HG02884 (cell line): ENCODE measurements around the gene POU2F3.

ENCODE experiments used
- ATAC-seq: cut with Tn5 transposase; IDR thresholded peaks from one replicate; pipeline ENCODE4 v1.9.1; 2021; ENCODE audit warnings: mild to moderate bottlenecking, moderate library complexity; ENCODE audit not compliant: unreplicated experiment

POU2F3 gene

DNA sequence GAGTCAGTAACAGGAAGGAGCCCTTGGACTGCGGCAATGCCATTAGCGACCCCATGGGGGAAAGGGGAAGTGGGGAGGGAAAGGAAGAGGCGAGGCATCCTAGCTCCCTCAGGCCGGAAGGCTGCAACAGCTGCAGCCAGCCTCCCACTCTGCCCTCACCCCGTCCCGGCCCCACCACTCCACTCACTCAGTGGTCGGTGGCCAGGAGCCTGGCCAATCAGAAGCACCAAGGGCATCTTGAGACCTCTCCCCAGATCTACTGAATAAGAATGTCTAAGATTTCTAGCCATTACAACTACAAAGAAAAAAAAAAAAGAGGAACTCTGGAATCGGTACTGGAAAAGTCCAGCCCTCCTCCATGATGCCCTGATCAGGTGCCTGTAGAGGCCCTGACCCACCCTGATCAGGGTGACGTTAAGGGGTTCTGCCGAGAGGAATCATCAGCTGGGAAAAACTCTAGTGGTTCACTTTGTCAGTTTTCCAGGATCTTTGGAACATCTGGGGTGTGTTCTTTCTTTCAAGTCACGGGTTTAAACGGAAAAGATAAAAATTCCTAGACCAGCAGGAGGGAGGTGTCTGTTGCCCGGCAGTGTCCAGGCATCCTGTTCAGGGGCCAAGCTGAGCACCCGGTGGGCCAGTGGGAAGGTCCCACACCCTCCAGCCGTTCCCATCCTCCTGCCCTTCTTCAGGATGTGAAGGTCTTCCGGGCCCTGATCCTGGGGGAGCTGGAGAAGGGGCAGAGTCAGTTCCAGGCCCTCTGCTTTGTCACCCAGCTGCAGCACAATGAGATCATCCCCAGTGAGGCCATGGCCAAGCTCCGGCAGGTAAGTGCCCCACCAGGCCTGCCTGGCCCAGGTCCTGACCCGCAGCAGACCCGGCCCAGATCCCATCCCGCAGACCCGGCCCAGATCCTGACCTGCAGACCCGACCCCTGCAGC, 14.7 kb upstream of the POU2F3 start:
- ATAC-seq: peak; percentile 55

DNA sequence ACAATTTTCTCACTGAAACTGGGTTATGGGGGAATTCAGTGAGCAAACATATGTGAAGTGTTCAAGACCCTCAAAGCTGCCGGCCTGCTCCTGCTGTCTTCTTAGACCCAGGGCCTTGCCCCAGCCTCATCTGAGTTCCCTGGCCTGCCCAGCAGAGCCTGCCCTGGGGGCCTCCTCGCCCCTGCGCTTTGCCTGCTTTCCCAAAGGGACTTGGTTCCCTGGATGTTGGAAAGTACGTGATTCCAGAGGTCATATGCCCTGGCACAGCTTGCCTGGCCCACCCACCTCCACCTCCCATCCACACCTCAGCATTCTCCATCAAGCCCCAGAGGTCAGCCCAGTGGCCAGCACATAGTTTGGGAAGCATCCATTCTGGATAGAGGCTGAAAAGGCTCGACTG, 13.7 kb upstream of the POU2F3 start:
- no peak for ATAC-seq

DNA sequence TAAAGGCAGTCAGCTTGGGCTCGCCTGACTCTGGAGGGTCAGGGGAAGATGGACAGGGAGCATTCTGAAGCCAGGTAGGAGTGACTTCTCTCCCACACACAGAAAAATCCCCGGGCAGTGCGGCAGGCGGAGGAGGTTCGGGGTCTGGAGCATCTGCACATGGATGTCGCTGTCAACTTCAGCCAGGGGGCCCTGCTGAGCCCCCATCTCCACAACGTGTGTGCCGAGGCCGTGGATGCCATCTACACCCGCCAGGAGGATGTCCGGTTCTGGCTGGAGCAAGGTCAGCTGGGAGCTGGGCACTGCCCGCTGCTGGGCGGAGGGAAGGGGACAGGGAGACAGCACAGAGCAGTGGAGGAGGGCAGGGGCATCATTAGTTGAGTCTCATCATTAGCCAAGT, 13.2 kb upstream of the POU2F3 start:
- ATAC-seq: no peak

DNA sequence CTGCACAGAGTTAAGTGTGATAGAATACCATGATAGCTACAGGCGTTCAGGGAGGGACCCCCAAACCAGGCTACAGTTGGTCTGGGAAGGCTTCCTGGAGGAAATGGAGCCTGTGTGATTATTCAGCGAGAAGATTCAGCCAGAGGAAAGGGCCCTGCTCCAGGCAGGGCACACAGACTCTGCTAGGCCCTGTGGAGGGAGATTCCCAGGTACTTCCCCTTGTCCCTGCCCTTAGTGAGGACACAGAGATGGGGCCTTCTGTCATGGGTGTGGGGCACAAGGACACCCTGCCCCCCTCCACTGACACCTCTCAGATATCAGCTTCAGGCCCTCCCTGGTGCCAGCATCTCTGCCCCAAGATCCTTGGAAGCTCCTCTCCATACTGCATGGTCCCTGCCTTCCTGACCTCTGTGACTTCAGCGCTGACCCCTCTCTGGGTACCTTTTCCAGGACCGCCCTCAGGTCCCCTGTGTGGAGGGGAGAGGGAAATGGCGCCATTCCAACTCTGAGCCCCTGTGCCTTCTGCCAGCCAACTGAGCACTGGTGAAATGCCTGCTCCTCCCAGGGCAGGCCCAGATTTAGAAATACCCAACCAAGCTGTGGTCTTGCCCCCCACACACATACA, 12.6 kb upstream of the POU2F3 start:
- no peak for ATAC-seq

DNA sequence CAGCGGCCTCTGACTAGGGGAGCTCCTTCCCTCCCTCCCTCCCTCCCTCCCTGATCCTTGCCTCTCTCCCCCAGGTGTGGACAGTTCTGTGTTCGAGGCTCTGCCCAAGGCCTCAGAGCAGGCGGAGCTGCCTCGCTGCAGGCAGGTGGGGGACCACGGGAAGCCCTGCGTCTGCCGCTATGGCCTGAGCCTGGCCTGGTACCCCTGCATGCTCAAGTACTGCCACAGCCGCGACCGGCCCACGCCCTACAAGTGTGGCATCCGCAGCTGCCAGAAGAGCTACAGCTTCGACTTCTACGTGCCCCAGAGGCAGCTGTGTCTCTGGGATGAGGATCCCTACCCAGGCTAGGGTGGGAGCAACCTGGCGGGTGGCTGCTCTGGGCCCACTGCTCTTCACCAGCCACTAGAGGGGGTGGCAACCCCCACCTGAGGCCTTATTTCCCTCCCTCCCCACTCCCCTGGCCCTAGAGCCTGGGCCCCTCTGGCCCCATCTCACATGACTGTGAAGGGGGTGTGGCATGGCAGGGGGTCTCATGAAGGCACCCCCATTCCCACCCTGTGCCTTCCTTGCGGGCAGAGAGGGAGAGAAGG, 11.1 kb upstream of the POU2F3 start:
- no peak for ATAC-seq

DNA sequence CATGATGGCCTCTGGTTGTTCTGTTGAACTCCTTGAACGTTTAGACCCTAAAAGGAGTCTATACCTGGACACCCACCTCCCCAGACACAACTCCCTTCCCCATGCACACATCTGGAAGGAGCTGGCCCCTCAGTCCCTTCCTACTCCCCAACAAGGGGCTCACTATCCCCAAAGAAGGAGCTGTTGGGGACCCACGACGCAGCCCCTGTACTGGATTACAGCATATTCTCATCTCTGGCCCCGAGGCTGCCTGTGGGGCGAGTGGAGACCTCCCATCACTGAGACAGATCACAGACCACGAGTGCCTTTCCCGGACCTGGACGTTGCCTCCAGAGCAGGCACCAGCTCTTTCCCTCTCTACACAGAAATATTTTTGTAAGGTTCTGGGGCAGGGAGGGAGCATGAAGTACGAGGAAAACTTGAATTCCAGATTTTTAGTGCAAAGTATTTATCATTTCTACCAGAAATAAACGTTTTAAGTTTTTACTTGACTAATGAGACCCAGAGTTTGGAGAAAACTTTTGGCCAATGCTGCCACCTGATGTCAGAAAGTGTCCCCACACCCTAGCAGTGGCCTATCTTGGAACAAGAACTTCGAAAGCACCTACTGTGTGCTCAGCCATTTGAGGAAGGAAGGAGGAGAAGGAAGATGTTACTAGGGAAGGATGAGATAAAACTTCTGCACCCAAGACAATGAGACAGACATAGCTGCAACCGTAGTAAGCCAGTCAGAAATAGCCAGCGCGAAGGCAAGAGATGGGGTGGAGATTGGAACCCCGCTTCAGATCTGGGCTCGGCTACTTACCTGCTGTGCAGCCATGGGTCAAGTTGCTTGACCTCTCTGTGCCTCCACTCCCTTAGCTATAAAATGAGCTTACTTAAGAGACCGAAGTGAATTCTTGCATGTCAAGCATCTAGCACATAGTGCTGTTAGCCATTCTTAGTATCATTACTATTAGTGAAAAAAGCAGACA, 10.2 kb upstream of the POU2F3 start:
- ATAC-seq: no peak

DNA sequence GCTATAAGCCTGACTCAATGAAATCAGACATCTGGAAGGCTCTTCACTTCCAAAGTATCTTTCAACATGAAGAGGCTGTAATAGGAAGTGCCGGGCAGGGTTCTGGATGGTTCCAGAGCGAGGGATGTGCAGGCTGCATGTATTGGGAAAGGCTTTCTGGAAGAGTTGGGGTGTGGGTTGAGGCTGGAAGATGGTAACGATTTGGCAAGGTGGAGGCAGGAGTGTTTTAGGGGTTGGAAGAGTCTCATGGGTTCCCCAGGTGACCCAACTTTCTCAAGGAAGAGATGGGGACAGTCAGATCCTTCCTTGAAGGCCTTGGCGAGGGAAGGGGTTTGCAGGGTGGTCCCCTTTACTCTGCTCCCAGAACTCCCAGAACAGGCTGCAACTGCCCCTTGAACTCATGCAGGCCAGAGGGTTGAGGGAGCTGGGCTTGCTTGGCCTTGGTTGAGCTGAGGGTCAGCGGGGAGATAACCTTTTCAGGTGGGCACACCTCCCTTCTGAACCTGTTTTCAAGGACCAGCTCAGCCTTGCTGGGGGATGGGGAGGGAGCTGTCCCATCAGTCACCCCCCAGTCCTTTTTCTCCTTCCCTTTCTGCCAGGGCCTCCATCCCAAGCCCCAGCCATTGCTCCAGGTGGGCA, 9.4 kb upstream of the POU2F3 start:
- no peak for ATAC-seq

DNA sequence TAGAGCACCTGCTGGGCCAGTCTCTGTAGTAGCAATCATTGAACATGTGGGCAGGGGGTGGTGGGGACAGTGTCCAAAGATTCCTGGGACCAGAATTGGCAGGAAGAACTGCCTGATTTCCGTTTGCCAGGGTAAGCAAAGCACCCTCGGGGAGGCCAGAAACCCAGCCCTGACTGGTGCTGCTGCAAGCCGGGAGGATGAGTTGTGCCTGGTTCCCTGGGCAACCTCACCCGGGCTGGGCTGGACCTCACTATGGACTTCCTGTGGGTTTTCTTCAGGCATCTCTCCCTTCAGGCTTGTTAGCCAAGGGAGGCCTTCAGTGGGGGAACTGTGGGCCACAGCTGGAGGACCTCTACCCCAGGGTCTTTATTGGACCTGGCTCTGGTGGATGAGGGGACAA, 8.0 kb upstream of the POU2F3 start:
- ATAC-seq: no peak

DNA sequence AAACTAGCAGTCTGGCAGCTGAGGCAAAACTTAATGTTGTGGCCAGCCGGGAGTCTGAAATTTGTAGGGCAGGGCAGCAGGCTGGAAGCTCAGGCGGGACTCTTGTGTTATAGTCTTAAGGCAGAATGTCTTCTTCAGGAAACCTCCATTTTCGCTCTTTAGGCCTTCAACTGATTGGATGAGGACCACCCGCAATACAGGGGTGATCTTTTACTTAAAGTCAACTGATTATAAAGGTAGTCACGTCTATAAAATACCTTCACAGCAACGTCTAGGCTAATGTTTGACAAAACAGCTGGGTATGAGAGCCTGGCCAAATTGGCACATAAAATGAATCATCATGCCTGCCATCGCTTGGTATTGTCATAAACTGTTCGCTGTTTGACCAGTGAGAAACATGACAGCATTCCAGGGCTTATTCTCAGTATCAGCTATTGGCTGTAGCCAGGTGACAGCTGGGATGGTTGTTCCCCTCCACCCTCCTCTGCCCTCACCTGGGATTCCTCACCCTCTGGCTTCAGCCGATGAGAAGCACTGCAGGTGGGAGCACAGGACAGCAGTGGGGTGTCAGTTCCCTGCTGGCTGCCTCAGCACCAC, 6.6 kb upstream of the POU2F3 start:
- ATAC-seq: no peak

DNA sequence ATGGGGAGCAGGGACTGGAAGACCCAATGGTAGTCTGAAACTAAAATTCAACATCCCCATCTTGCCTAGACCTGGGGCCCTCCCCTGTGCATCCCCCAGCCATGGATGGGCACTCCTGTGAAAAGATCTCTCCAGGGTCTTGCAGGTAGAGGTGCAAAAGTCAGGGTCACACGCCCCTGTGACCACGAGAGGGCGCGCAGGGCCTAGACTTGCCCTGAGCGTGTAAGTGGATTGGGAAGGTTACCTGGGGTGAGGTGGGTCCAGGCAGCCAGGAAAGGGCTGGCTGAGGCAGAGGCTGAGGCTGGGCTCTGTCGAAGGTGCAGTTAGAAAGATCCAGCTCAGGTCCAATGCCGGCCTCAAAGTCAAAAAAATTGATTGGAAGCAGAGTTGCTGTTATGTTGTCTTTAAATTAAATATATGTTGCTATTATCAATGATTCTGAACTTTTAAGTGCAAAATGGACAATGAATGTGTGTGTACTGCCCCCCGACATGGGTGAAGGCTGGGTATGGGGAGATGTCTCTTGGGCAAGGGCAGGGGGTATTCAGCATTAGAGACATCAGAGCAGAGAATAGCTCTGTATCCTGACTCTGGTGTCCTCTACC, 4.8 kb upstream of the POU2F3 start:
- no peak for ATAC-seq

DNA sequence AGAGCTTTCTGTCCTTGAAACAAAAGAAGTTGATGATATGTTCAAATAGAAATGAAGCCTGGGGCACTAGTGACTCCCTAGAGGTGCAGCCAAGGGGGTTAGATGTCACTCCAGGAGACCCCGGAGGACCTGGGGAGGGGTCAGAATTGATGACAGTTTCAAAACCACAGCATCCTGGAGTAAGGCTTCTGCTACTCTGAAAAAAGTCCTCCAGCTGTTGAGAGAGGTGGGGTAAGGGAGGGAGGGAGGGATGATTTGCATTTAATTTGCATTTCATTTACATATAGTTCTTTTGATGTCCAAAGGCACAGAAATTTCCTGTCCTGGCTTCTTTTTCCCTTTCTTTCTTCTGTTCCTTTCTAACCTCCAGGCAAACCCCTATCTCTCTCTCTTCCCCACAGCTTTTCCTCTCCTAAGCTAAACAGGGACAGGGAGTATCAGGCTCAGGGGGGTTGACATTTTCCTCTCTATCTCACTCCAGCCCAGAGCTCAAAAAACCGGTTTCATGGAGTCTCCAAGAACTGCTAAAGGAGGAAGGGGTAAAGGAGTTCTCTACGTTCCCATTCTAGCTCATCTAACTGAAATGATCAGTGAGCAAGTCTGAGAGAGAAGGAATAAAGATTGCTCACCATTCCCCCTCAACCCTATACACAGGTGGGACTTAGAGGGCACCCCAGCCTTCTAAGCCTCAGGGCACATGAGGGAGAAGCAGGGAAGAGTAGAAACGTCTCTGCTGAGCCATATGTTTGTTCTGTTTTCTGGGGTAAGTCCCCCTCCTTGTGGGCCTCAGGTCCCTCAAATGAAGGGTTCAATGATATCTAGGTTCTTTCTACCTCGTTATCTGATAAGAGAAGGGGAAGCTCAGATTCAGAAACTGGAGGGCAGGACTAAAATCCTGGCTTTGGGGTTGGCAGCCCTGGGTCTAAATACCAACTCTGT, 3.5 kb upstream of the POU2F3 start:
- ATAC-seq: no peak

DNA sequence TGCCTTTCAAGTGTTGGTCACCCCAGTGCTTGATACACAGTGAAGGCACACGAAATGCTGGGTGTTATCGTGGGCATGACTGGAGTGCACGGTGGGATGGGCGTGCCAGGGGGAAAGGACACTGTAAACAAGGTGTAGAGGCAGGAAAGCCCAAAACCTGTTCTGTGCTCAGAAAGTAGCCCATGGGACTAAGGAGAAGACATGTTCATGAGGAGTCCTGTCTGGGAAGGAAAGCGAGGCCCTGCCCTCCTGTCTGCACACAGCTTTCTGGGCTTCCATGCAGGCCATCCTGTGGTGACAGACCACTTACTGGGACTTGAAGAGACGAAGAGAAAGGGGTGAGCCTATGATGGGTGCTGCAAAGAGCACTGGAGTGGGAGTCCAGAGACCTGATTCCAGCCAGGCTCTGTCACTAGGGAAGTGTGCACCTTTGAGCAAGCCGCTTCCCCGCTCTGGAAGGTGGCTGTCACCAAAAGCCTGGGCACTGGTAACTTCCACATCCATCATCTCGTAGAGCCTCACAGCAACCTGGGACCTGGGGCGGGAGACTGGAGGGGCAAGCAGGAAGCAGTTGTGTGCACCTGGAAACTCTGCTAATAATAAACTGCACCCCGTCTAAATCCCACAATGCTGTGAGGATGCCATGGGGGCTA, 846 bp upstream of the POU2F3 start:
- no peak for ATAC-seq

DNA sequence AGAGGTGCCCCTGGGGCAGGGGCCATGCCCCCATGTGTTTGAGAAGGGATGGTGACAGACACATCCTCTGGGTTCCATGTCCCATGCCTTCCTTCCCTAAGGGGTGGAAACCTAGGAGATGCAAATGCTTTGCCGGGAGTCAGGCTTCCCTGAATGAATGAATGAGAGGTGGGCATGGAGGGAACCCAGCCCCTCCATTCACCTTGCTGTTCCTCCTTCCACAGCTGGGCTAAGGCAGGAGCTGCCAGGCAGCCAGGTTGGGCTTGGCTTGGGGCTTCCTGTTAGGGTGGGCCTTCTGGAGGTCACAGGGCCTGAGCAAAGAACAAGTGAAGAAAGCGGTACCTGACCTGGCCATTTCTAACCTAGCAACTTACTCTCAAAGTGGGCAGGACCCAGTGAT, 926 bp downstream of the POU2F3 start:
- ATAC-seq: no peak

DNA sequence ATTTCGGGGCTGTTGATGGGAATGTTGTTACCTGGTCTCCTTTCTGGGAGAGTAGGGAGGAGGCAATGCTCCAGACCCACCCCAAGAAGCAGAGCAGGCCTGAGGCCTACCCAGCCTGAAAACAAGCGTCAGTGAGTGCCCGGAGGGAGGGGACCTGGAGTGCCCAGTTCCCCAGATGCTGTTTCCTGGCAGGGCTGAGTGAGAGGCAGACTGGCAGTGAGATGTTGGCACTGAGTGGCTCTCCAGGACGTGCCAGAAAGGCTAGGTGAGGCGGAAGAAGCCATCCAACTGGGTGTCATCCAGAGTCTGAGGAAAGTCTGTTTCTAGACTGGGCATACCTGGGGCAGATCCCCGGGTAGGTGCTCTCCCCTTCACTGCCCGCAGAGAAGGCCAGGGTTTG, 1.3 kb downstream of the POU2F3 start:
- no peak for ATAC-seq

DNA sequence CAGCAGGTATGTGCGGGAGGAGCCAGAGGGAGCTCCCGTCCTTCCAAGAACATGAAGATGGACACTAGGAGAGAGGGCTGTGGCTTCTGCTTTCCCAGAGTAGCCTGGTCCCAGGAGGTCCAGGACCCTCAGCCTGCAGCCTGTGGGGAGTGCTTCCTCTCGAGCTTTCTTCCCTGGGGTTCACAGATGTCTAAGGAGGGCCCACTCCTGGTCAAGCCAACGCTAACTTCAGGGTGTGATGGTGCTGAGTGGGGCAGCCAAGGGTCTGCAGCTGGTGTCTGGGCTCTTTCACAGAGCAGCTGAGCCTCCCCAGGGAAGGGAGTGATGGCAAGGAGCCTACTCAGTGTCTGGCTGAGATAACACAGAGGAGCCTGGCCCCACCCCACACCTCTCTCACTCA, 3.3 kb downstream of the POU2F3 start:
- ATAC-seq: no peak

DNA sequence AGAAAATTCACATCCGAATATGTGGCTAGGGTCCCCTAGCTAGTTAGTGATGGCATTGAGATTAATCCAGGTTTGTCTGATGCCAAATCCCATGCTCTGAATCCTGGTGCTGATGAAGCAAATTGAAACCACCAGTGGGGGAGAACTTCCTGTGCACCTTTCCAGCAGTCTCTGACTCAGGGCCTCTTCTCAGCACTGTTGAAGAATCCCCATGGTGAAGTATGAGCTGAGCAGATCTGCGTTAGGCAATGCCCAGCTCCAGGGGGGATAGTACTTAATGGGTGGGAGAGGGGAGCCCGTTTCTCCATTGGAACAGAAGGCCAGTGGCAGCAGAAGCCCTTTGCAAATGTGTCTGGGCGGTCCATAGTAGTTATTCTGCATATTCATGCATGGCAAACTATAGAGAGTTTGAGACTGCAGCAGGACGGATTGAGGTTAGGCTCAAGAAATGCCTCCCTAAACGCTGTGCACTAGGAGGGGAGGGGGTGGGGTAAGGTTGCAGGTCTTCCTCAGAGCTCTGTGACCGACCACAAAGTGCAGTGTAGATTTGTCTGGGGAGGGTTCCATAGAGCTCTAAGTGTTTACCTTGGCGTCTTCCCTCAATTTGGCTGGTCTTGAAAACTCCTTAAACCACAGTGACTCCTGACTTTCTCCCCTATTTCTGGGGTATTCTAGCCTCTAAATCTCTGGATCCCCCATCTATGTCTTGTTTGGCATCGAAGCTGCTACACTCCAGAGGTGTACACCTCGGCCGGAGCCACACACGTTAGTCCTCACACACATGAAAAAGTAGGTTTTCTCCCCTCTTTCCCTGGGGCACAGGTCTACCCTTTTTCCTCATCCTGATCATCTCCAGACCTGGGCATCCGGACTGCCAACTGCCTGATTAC, 4.8 kb downstream of the POU2F3 start:
- ATAC-seq: no peak

DNA sequence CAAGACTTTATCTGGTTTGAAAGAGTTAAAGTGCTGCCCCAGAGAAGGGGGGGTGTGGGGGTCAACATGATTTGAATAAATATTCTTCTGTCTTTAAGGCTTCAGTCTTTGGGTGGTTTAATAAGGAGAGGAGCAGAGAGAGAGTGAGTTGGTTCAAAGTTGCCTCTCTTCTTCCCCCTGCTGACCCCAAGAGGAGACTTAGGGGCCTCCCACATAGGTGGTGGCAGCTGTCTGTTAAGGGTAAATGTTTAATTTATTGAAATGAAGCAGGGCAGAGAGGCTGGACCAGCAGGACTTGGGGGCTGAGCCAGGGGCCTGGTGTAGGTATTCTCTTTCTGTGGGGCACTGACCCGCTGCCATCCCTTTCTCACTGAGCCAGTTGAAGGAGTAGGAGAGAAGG, 5.5 kb downstream of the POU2F3 start:
- no peak for ATAC-seq
